Ishikawa (cell line): ENCODE results near the gene LINS1.

ENCODE experiments used
- CEBPB ChIP-seq: IDR thresholded peaks from 2 replicates; pipeline ENCODE4 v1.6.1; 2012
- CREB1 ChIP-seq: IDR thresholded peaks from 2 replicates; pipeline ENCODE4 v1.6.1; 2012; ENCODE audit warnings: low read depth
- EGR1 ChIP-seq: IDR thresholded peaks from 2 replicates; pipeline ENCODE4 v1.6.1; 2012
- EP300 ChIP-seq: IDR thresholded peaks from 2 replicates; pipeline ENCODE4 v1.6.1; 2012; ENCODE audit warnings: borderline replicate concordance
- FOXM1 ChIP-seq: IDR thresholded peaks from 2 replicates; pipeline ENCODE4 v1.6.1; 2012; ENCODE audit warnings: low read depth, borderline replicate concordance
- NFIC ChIP-seq: IDR thresholded peaks from 2 replicates; pipeline ENCODE4 v1.6.1; 2012
- RAD21 ChIP-seq: IDR thresholded peaks from 2 replicates; pipeline ENCODE4 v1.6.1; 2012; ENCODE audit warnings: low read depth
- TAF1 ChIP-seq: IDR thresholded peaks from 2 replicates; pipeline ENCODE4 v1.6.1; 2012; ENCODE audit warnings: low read depth, mild to moderate bottlenecking
- TEAD4 ChIP-seq: IDR thresholded peaks from 2 replicates; pipeline ENCODE4 v1.6.1; 2012
- YY1 ChIP-seq: IDR thresholded peaks from 2 replicates; pipeline ENCODE4 v1.6.1; 2012; ENCODE audit warnings: low read depth
- ZBTB7A ChIP-seq: IDR thresholded peaks from 2 replicates; pipeline ENCODE4 v1.6.1; 2012; ENCODE audit warnings: low read depth
- TF ChIP-seq, protein P1 (sequence below): IDR thresholded peaks from 2 replicates; pipeline ENCODE4 v1.6.1; 2012
- TF ChIP-seq, protein P2 (sequence below): IDR thresholded peaks from 2 replicates; pipeline ENCODE4 v1.6.1; 2012; ENCODE audit warnings: low read depth, mild to moderate bottlenecking

DNA sequence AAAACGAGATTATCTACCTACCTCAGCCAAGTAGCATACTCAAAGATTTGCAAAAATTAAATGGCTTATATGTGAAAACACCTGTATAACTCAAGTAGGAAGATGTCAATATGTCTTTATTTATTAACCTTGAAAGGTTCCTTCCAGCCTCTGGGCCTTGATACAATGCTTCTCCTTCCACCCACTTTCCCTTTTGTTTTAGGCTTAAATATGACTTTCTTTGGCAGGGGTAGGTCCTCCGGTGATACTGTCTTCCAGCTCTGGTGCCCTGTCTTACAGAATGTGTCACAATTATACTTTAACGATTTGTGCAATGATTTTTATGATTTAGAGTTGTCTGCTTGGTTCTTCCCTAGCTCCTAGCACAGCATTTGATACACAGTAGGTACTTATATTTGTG lies 4.1 kb downstream of the LINS1 start:
- TF ChIP-seq EP300 (no peak), RAD21 (no peak), FOXM1 (no peak), TAF1 (no peak), NFIC (no peak), YY1 (no peak), CREB1 (no peak), EGR1 (no peak), ZBTB7A (no peak), TEAD4 (no peak), CEBPB (no peak)
- TF ChIP-seq, protein P1, sequence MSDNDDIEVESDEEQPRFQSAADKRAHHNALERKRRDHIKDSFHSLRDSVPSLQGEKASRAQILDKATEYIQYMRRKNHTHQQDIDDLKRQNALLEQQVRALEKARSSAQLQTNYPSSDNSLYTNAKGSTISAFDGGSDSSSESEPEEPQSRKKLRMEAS: no peak
- TF ChIP-seq, protein P2, sequence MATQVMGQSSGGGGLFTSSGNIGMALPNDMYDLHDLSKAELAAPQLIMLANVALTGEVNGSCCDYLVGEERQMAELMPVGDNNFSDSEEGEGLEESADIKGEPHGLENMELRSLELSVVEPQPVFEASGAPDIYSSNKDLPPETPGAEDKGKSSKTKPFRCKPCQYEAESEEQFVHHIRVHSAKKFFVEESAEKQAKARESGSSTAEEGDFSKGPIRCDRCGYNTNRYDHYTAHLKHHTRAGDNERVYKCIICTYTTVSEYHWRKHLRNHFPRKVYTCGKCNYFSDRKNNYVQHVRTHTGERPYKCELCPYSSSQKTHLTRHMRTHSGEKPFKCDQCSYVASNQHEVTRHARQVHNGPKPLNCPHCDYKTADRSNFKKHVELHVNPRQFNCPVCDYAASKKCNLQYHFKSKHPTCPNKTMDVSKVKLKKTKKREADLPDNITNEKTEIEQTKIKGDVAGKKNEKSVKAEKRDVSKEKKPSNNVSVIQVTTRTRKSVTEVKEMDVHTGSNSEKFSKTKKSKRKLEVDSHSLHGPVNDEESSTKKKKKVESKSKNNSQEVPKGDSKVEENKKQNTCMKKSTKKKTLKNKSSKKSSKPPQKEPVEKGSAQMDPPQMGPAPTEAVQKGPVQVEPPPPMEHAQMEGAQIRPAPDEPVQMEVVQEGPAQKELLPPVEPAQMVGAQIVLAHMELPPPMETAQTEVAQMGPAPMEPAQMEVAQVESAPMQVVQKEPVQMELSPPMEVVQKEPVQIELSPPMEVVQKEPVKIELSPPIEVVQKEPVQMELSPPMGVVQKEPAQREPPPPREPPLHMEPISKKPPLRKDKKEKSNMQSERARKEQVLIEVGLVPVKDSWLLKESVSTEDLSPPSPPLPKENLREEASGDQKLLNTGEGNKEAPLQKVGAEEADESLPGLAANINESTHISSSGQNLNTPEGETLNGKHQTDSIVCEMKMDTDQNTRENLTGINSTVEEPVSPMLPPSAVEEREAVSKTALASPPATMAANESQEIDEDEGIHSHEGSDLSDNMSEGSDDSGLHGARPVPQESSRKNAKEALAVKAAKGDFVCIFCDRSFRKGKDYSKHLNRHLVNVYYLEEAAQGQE: no peak
